Type B pancreatic cell (in vitro differentiated cells): ENCODE data around the gene C10orf90. TPM values are rescaled to one million over a fixed set of nuclear protein-coding genes. Genes with fewer than 3 reads are reported as not detected.

Source experiments
- DNase-seq: peaks from one replicate; pipeline ENCODE4 v3.0.0; 2021; ENCODE audit warnings: mixed read lengths; ENCODE audit not compliant: unreplicated experiment; ENCODE audit errors: extremely low spot score
- H3K27ac Mint-ChIP-seq: 2 replicates; pipeline ENCODE4 v1.8.0; 2021; ENCODE audit warnings: mild to moderate bottlenecking, mixed read lengths
- H3K27me3 Mint-ChIP-seq: 2 replicates; pipeline ENCODE4 v1.8.0; 2021; ENCODE audit warnings: mixed read lengths
- H3K36me3 Mint-ChIP-seq: 2 replicates; pipeline ENCODE4 v1.8.0; 2021; ENCODE audit warnings: mixed read lengths
- H3K4me1 Mint-ChIP-seq: one replicate; pipeline ENCODE4 v1.8.0; 2021; ENCODE audit warnings: mixed read lengths; ENCODE audit not compliant: unreplicated experiment
- H3K4me3 Mint-ChIP-seq: 2 replicates; pipeline ENCODE4 v1.8.0; 2021; ENCODE audit warnings: mild to moderate bottlenecking, mixed read lengths
- H3K9me3 Mint-ChIP-seq: 2 replicates; pipeline ENCODE4 v1.8.0; 2021; ENCODE audit warnings: mixed read lengths
- CTCF ChIP-seq: fragments of 200-600 bp; sonication (generic); conservative IDR thresholded peaks from 2 replicates; pipeline ENCODE4 v1.5.0; 2021; ENCODE audit warnings: antibody characterized with exemption, mild to moderate bottlenecking
- total RNA-seq: library from RNA; stranded (reverse); gene quantifications from 2 replicates; pipeline ENCODE4 v1.2.1, GENCODE V29; 2021; ENCODE audit warnings: low replicate concordance

The C10orf90 gene
- total RNA-seq, 1 donor from 2014 or later = 1.5 TPM

- Mint-ChIP-seq H3K9me3 (no peaks in the 10 kb centered on the region), H3K4me3 (no peak overlapping the region), H3K27me3 (peaks cover 9% of the 10 kb centered on the region), H3K36me3 (no peaks in the 10 kb centered on the region), H3K4me1 (peaks cover 9% of the 10 kb centered on the region), H3K27ac (no peak overlapping the region)
- DNase-seq = no peak
- no peak for TF ChIP-seq CTCF
These were observed 36.1 kb downstream of the C10orf90 start for GRCh38 chr10:126634347-126634746.

GRCh38 chr10:126632705-126633104 lies 37.8 kb downstream of the C10orf90 start:
- no peaks in the 10 kb centered on the region for H3K36me3 Mint-ChIP-seq
- no peaks in the 10 kb centered on the region for H3K9me3 Mint-ChIP-seq
- no peak overlapping the region for H3K4me3 Mint-ChIP-seq
- DNase-seq = no peak
- TF ChIP-seq CTCF = no peak
- H3K27ac Mint-ChIP-seq = no peak overlapping the region
- peaks cover 9% of the 10 kb centered on the region for H3K4me1 Mint-ChIP-seq
- H3K27me3 Mint-ChIP-seq = peaks cover 15% of the 10 kb centered on the region

- no peak for TF ChIP-seq CTCF
- H3K4me1 Mint-ChIP-seq = peaks cover 4% of the 10 kb centered on the region
- no peaks in the 10 kb centered on the region for H3K36me3 Mint-ChIP-seq
- H3K27me3 Mint-ChIP-seq = peaks cover 11% of the 10 kb centered on the region
- no peak overlapping the region for H3K27ac Mint-ChIP-seq
- no peak for DNase-seq
- H3K4me3 Mint-ChIP-seq = no peak overlapping the region
- H3K9me3 Mint-ChIP-seq = no peaks in the 10 kb centered on the region
These were observed 40.4 kb downstream of the C10orf90 start for GRCh38 chr10:126629925-126630624.

- Mint-ChIP-seq H3K36me3 (no peaks in the 10 kb centered on the region), H3K27me3 (peaks cover 11% of the 10 kb centered on the region)
These were observed 41.7 kb downstream of the C10orf90 start for GRCh38 chr10:126628746-126629145.

GRCh38 chr10:126621846-126622245 lies 48.6 kb downstream of the C10orf90 start:
- Mint-ChIP-seq H3K9me3 (no peaks in the 10 kb centered on the region), H3K27ac (no peak overlapping the region), H3K36me3 (no peaks in the 10 kb centered on the region)

More at GRCh38 chr10:126628746-126629145, 41.7 kb downstream of the C10orf90 start:
- Mint-ChIP-seq H3K4me1 (no peaks in the 10 kb centered on the region), H3K27ac (no peak overlapping the region), H3K9me3 (no peaks in the 10 kb centered on the region), H3K4me3 (no peak overlapping the region)
- DNase-seq = no peak
- no peak for TF ChIP-seq CTCF

More at GRCh38 chr10:126621846-126622245, 48.6 kb downstream of the C10orf90 start:
- Mint-ChIP-seq H3K4me1 (peaks cover under 1% of the 10 kb centered on the region), H3K4me3 (no peak overlapping the region), H3K27me3 (peaks cover 8% of the 10 kb centered on the region)
- DNase-seq = no peak
- TF ChIP-seq CTCF = no peak
